Measurements from ENCODE around the gene CAPN2. TPM values are rescaled to one million over a fixed set of nuclear protein-coding genes. Genes with fewer than 3 reads are reported as not detected.

The CAPN2 gene
- polyA plus RNA-seq, 4 donors, result 47.0 to 115 (median 68.8) TPM

DNA sequence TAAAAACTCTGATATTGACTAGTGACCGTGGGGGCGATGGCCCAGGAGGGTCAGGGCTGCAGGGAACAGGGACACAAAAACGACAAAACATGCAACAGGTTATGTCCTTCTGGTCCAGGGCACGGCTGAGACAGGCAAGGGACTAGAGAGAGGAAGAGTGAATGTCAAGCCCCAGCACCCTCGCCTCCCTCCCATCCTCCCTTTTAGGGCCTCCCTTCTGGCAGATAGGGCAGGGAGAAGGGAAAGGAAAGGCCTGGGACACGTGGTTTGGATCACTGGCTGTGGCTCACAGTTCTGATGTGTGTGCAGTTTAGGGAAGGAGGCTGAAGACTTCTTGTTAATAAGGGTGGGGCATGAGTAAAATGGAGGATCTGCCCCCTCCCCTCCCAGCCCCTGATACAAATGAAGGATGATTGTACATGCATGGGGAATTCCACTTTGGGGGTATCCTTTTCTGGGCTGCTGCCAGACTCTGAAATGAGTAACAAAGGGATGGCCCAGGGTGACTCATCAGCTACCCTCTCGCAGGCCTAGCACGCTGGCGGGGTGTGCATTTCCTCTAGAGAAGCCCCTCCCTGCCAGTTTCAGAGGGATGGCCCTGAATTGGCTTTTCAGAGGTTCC, 14.2 kb downstream of the CAPN2 start:
- DNase-seq, result peak in 1 of 2 donors; percentile 27
- H3K4me1 ChIP-seq (ENCODE audit: control insufficient read depth in 3 of 3, insufficient read depth in 2 of 3, low read depth in 1 of 3, low read length in 2 of 3), result peaks cover 0 to 22% (median 17%) of the 10 kb centered on the region in 3 donors
- 21 to 55% (median 46%) methylated on average over 9 of the region's 9 CpGs for WGBS, 3 donors
- peak overlapping the region in 2 of 3 donors; percentile 43 to 49 for H3K27ac ChIP-seq (ENCODE audit: low read depth in 1 of 3, low read length in 2 of 3)
- H3K9me3 ChIP-seq (ENCODE audit: control insufficient read depth in 2 of 2, insufficient read depth in 1 of 2, low read depth in 1 of 2, low read length in 1 of 2), result no peaks in the 10 kb centered on the region
- peaks cover 0 to 57% (median 0%) of the 10 kb centered on the region in 3 donors for H3K36me3 ChIP-seq (ENCODE audit: control insufficient read depth in 3 of 3, insufficient read depth in 2 of 3, low read depth in 1 of 3, low read length in 3 of 3)
- no peak overlapping the region for H3K4me3 ChIP-seq (ENCODE audit: low read depth in 1 of 3, low read length in 3 of 3)
- no peaks in the 10 kb centered on the region for H3K27me3 ChIP-seq (ENCODE audit: control insufficient read depth in 3 of 3, insufficient read depth in 3 of 3, low read length in 3 of 3)
- no peak for FAIRE-seq

DNA sequence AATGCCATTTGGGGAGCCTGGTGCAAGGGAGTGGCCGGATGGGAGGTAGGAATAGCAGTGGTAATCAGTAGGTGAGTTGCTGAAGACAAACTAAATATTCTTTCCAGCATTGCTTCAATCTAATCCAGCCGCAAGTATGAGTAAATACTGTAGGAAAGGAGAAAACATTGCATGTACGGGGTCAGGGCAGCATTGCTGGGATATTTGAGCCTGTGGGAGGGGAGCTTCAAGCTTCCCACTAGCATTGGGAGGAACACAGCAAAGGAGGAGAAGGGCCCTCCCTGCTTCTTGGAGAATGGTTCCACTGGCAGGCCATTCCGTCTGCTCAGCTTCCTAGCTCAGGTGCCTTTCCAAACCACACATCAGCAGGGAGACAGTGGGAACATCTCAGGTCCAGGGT, 15.2 kb downstream of the CAPN2 start:
- 86 to 95% (median 88%) methylated on average over 4 of the region's 4 CpGs for WGBS, 3 donors
- Histone ChIP-seq H3K4me3 (ENCODE audit: low read depth in 1 of 3, low read length in 3 of 3) (no peak overlapping the region), H3K36me3 (ENCODE audit: control insufficient read depth in 3 of 3, insufficient read depth in 2 of 3, low read depth in 1 of 3, low read length in 3 of 3) (peaks cover 0 to 55% (median 0%) of the 10 kb centered on the region in 3 donors), H3K9me3 (ENCODE audit: control insufficient read depth in 2 of 2, insufficient read depth in 1 of 2, low read depth in 1 of 2, low read length in 1 of 2) (no peaks in the 10 kb centered on the region), H3K27me3 (ENCODE audit: control insufficient read depth in 3 of 3, insufficient read depth in 3 of 3, low read length in 3 of 3) (no peaks in the 10 kb centered on the region), H3K4me1 (ENCODE audit: control insufficient read depth in 3 of 3, insufficient read depth in 2 of 3, low read depth in 1 of 3, low read length in 2 of 3) (peaks cover 0 to 23% (median 17%) of the 10 kb centered on the region in 3 donors), H3K27ac (ENCODE audit: low read depth in 1 of 3, low read length in 2 of 3) (peak overlapping the region in 1 of 3 donors; percentile 43)
- FAIRE-seq (no peak), DNase-seq (no peak)

DNA sequence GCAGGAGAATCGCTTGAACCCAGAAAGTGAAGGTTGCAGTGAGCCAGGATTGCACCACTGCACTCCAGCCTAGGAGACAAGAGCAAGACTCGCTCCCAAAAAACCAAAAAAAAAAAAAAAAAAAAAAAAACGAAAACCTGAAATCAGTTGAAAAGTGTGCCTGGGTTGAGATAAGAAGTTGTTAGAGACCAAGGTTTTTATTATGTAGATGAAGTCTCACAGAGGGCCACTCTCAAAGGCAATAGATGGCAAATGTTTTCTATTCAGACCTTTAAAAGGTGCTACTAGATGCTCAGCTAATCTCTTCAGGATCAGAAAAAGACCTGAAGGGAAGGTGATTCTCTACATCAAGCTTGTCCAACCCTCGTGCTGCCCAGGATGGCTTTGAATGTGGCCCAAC, 17.6 kb downstream of the CAPN2 start:
- no peak overlapping the region for H3K4me3 ChIP-seq (ENCODE audit: low read depth in 1 of 3, low read length in 3 of 3)
- no peak for FAIRE-seq
- peaks cover 0 to 41% (median 0%) of the 10 kb centered on the region in 3 donors for H3K36me3 ChIP-seq (ENCODE audit: control insufficient read depth in 3 of 3, insufficient read depth in 2 of 3, low read depth in 1 of 3, low read length in 3 of 3)
- H3K9me3 ChIP-seq (ENCODE audit: control insufficient read depth in 2 of 2, insufficient read depth in 1 of 2, low read depth in 1 of 2, low read length in 1 of 2), result no peaks in the 10 kb centered on the region
- no peak for DNase-seq
- 89 to 93% (median 89%) methylated on average over 4 of the region's 4 CpGs for WGBS, 3 donors
- H3K27ac ChIP-seq (ENCODE audit: low read depth in 1 of 3, low read length in 2 of 3), result no peak overlapping the region
- H3K27me3 ChIP-seq (ENCODE audit: control insufficient read depth in 3 of 3, insufficient read depth in 3 of 3, low read length in 3 of 3), result no peaks in the 10 kb centered on the region
- peaks cover 0 to 39% (median 23%) of the 10 kb centered on the region in 3 donors for H3K4me1 ChIP-seq (ENCODE audit: control insufficient read depth in 3 of 3, insufficient read depth in 2 of 3, low read depth in 1 of 3, low read length in 2 of 3)

DNA sequence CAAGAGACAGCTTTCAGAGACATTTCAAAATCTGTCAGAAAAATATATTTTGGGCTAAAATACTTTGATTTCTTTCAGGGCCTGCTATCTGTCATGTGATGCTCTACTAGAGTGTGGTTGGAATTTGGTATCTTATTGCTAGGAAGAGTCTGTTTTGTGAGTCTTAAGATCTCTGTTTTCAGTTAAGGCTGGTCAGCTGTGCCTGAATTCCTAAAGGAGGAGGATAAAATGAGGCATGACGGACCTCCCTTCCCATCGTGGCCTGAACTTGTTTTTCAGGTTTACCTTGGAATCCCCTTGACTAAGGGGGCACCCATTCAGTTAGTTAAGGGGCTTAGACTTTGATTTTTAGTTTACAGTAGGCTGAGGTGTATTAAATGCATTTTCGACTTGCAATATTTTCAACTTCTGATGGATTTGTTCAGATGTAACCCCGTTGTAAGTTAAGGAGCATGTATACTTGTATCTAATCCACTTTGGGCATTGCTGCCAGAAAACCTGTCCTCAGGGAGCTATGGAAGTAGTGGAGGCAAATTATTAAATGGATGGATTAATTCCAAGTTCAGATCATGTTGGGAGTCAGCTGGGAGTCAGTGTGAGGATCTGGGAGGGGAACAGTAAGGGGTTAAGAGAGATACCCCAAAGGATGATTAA, 18.3 kb downstream of the CAPN2 start:
- Histone ChIP-seq H3K4me3 (ENCODE audit: low read depth in 1 of 3, low read length in 3 of 3) (no peak overlapping the region), H3K36me3 (ENCODE audit: control insufficient read depth in 3 of 3, insufficient read depth in 2 of 3, low read depth in 1 of 3, low read length in 3 of 3) (peaks cover 0 to 38% (median 0%) of the 10 kb centered on the region in 3 donors), H3K27ac (ENCODE audit: low read depth in 1 of 3, low read length in 2 of 3) (no peak overlapping the region), H3K27me3 (ENCODE audit: control insufficient read depth in 3 of 3, insufficient read depth in 3 of 3, low read length in 3 of 3) (no peaks in the 10 kb centered on the region), H3K9me3 (ENCODE audit: control insufficient read depth in 2 of 2, insufficient read depth in 1 of 2, low read depth in 1 of 2, low read length in 1 of 2) (no peaks in the 10 kb centered on the region), H3K4me1 (ENCODE audit: control insufficient read depth in 3 of 3, insufficient read depth in 2 of 3, low read depth in 1 of 3, low read length in 2 of 3) (peaks cover 0 to 39% (median 23%) of the 10 kb centered on the region in 3 donors)
- 59 to 77% (median 63%) methylated on average over 4 of the region's 4 CpGs for WGBS, 3 donors
- no peak for FAIRE-seq
- no peak for DNase-seq

DNA sequence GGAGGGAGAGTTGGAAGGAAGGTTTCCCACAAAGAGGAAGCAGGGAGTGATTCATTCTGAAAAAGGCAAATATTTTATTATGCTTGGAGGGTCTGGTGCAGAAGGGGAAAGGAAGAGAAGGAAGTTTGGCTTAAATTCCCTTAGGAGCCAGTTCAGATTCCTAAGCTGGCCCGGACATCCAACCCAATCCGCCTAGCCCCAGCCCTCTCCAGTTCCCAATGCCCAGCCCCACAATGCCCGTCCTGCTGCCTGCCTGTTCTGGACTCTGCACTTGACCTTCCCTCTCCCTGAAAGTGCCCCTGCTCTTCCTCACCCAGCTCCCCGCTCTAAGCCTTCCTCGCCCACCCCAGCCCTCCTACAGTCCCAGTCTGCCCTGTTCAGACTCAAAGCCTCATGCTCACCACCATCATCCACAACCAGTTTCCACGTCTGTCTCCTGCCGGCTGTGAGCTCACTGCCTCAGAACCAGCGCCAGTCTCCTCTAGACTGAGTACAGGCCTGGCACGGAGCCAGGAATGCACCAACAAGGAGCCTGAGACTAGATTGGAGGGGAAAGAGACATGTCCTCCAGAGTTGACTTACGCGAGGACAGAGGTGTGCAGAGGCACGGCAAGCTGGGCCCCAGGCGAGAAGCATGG, 18.9 kb downstream of the CAPN2 start:
- peaks cover 0 to 36% (median 20%) of the 10 kb centered on the region in 3 donors for H3K4me1 ChIP-seq (ENCODE audit: control insufficient read depth in 3 of 3, insufficient read depth in 2 of 3, low read depth in 1 of 3, low read length in 2 of 3)
- H3K36me3 ChIP-seq (ENCODE audit: control insufficient read depth in 3 of 3, insufficient read depth in 2 of 3, low read depth in 1 of 3, low read length in 3 of 3), result peaks cover 0 to 37% (median 0%) of the 10 kb centered on the region in 3 donors
- no peak overlapping the region for H3K4me3 ChIP-seq (ENCODE audit: low read depth in 1 of 3, low read length in 3 of 3)
- DNase-seq, result peak in 1 of 2 donors; percentile 60
- H3K27me3 ChIP-seq (ENCODE audit: control insufficient read depth in 3 of 3, insufficient read depth in 3 of 3, low read length in 3 of 3), result no peaks in the 10 kb centered on the region
- no peaks in the 10 kb centered on the region for H3K9me3 ChIP-seq (ENCODE audit: control insufficient read depth in 2 of 2, insufficient read depth in 1 of 2, low read depth in 1 of 2, low read length in 1 of 2)
- no peak for FAIRE-seq
- 59 to 76% (median 75%) methylated on average over 12 to 13 of the region's 13 CpGs for WGBS, 3 donors
- peak overlapping the region in 1 of 3 donors; percentile 6 for H3K27ac ChIP-seq (ENCODE audit: low read depth in 1 of 3, low read length in 2 of 3)

DNA sequence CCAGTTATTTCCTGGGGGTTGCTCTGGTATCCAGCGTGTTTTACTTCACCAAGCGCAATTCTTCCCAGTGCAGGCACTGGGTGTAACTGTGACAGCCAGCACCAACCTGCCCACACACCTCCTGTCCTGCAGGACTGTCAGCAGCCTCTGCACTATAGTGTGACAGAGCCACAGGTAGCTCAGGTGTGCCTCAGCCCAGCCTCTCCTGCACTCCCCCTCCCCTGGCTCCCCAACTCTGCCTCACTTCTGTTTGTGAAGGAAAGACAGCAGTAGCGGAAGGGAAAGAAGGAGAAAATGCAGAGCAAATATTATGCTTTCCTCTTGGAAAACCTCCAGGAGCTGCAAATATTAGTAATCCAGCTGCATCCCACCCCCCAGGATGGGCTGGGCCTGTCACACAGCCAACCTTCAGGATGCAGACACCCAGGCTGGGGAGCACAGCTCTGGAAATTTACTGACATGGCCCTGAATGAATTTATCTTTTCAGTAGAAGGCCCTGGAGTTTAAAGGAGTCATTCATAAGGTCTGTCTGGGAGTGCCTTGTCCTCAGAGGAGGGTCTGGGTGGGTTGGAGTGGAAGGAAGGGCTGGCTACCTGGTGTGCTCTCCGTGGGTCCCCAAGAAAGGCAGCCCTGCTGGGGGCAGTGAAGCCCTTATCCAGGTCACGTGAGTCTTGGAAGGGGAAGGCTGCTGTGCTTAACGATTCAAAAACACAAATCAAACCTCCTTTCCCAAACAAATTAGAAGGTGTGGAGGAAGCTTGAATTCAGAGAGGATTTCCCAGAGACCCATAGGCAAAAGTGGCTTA, 20.9 kb downstream of the CAPN2 start:
- H3K9me3 ChIP-seq (ENCODE audit: control insufficient read depth in 2 of 2, insufficient read depth in 1 of 2, low read depth in 1 of 2, low read length in 1 of 2), result no peaks in the 10 kb centered on the region
- H3K27ac ChIP-seq (ENCODE audit: low read depth in 1 of 3, low read length in 2 of 3), result peak overlapping the region in 2 of 3 donors; percentile 35 to 50
- no peaks in the 10 kb centered on the region for H3K27me3 ChIP-seq (ENCODE audit: control insufficient read depth in 3 of 3, insufficient read depth in 3 of 3, low read length in 3 of 3)
- no peak for DNase-seq
- peaks cover 0 to 29% (median 0%) of the 10 kb centered on the region in 3 donors for H3K36me3 ChIP-seq (ENCODE audit: control insufficient read depth in 3 of 3, insufficient read depth in 2 of 3, low read depth in 1 of 3, low read length in 3 of 3)
- H3K4me3 ChIP-seq (ENCODE audit: low read depth in 1 of 3, low read length in 3 of 3), result no peak overlapping the region
- no peak for FAIRE-seq
- peaks cover 0 to 34% (median 15%) of the 10 kb centered on the region in 3 donors for H3K4me1 ChIP-seq (ENCODE audit: control insufficient read depth in 3 of 3, insufficient read depth in 2 of 3, low read depth in 1 of 3, low read length in 2 of 3)
- 74 to 82% (median 77%) methylated on average over 6 of the region's 6 CpGs for WGBS, 3 donors

DNA sequence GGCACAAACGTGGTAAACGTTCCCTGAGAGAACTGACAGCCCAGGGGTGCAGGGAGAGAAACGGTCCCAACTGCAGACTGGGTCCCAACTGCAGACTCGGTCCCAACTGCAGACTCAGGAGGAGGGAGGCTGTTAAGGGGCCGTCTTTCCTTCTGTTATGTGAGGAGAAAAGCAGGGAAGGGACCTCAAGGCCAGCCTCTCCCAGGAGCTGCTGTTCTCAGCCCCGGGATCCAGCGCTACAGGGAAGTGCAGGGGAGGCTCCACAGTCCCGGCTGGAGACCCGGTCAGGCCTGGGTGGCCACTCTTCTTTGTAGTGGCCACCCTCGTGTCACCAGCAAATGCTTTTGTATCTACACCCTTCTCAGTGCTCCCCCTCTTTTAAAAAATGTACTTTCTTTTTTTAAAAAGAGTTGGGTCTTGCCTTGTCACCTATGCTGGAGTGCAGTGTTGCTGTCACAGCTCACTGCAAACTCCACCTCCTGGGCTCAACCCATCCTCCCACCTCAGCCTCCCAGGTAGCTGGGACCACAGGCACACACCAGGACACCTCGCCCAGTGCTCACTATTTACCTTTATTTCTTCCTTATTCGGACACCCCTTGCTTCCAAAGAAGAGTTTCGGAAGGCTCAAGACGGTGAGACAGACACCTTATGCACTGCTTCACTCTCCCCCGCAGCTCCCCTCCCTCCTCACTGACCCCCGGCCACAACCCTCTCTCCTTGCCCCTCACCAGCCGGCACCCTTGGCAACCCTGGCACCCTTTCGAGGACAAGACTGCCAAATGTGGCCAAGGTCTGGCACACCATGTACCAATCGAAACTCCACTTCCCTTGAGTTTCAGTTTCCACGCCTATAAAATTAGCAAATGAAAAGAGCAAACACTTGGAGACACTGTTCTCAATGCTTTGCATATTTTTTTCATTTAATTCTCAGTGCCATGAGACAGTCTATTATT, 21.8 kb downstream of the CAPN2 start:
- Histone ChIP-seq H3K27ac (ENCODE audit: low read depth in 1 of 3, low read length in 2 of 3) (peak overlapping the region in 2 of 3 donors; percentile 9 to 50), H3K27me3 (ENCODE audit: control insufficient read depth in 3 of 3, insufficient read depth in 3 of 3, low read length in 3 of 3) (no peaks in the 10 kb centered on the region), H3K4me3 (ENCODE audit: low read depth in 1 of 3, low read length in 3 of 3) (no peak overlapping the region), H3K36me3 (ENCODE audit: control insufficient read depth in 3 of 3, insufficient read depth in 2 of 3, low read depth in 1 of 3, low read length in 3 of 3) (peaks cover 0 to 28% (median 0%) of the 10 kb centered on the region in 3 donors), H3K4me1 (ENCODE audit: control insufficient read depth in 3 of 3, insufficient read depth in 2 of 3, low read depth in 1 of 3, low read length in 2 of 3) (peaks cover 0 to 41% (median 15%) of the 10 kb centered on the region in 3 donors), H3K9me3 (ENCODE audit: control insufficient read depth in 2 of 2, insufficient read depth in 1 of 2, low read depth in 1 of 2, low read length in 1 of 2) (no peaks in the 10 kb centered on the region)
- no peak for FAIRE-seq
- 70 to 75% (median 72%) methylated on average over 20 of the region's 20 CpGs for WGBS, 3 donors
- peak in 1 of 2 donors; percentile 19 for DNase-seq

Measured in small intestine (tissue), 7 donors.